ENCODE data around the gene FAM83D. TPM values are rescaled to one million over a fixed set of nuclear protein-coding genes. Genes with fewer than 3 reads are reported as not detected.

FAM83D gene
- total and polyA plus RNA-seq, 8 donors: 0.06 to 0.38 (median 0.22) TPM; not detected in 1

DNA sequence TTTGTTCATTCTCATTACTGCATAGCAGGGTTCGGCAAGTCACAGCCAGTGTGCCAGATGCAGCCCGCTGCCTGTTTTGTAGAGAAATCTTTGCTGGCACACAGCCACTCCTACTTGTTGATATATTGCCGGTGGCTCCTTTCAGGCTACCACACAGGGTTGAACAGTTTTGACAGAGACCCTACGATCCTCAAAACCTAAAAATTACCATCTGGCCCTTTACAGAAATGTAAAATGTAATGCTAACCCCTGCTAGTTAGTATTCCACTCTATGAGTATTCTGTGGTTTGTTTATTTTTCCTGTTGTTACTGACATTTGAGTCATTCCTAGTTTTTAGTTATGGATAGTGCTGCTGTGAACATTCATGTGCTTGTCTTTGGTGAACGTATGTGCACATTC, 47.4 kb downstream of the FAM83D start:
- WGBS, 2 donors: 26 to 57% methylated on average over 5 of the region's 5 CpGs
- H3K27ac ChIP-seq: no peak overlapping the region
- H3K27me3 ChIP-seq: no peaks in the 10 kb centered on the region
- FAIRE-seq (no peak), ATAC-seq (peak in 2 of 4 donors; percentile 54 to 75), DNase-seq (peak in 2 of 6 donors; percentile 15 to 29)
- H3K9me3 ChIP-seq: no peaks in the 10 kb centered on the region
- H3K4me3 ChIP-seq: no peak overlapping the region
- no peaks in the 10 kb centered on the region for H3K4me1 ChIP-seq
- H3K36me3 ChIP-seq: peaks cover 0 to 15% (median 4%) of the 10 kb centered on the region in 3 donors
- intact Hi-C loops (cut with DNase I): no loop called here
- TF ChIP-seq, protein P1, sequence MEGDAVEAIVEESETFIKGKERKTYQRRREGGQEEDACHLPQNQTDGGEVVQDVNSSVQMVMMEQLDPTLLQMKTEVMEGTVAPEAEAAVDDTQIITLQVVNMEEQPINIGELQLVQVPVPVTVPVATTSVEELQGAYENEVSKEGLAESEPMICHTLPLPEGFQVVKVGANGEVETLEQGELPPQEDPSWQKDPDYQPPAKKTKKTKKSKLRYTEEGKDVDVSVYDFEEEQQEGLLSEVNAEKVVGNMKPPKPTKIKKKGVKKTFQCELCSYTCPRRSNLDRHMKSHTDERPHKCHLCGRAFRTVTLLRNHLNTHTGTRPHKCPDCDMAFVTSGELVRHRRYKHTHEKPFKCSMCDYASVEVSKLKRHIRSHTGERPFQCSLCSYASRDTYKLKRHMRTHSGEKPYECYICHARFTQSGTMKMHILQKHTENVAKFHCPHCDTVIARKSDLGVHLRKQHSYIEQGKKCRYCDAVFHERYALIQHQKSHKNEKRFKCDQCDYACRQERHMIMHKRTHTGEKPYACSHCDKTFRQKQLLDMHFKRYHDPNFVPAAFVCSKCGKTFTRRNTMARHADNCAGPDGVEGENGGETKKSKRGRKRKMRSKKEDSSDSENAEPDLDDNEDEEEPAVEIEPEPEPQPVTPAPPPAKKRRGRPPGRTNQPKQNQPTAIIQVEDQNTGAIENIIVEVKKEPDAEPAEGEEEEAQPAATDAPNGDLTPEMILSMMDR (IDR thresholded peaks at IDR 0.05): no peak

DNA sequence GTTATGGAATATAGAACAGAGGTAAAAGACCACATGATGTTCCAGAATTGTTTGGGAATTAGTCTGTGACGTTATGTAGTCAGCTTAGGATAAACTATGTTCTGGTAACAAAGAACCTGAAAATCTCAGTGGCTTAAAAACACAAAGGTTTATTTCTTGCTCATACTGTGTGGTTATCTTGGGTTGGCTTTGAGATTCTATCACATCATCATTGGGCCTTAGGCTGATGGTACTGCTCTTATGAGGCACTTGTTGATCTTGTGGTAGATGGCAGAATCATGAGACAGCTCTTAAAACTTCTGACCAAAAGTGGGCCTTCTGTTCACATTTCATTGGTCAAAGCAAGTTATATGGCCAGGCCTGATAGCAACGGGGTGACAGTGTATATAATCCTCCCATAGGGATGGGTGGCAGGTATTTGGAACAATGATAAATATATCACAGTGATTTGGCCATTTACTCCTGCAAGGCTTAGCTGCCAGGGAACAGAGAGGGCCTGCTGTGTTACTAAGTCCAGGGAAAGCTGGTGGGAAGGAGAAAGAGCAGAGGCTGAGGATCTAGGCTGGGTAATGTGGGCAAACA, 49.4 kb downstream of the FAM83D start:
- Histone ChIP-seq H3K27ac (no peak overlapping the region), H3K4me3 (no peak overlapping the region), H3K27me3 (no peaks in the 10 kb centered on the region), H3K9me3 (no peaks in the 10 kb centered on the region), H3K4me1 (no peaks in the 10 kb centered on the region), H3K36me3 (no peaks in the 10 kb centered on the region)
- intact Hi-C loops (cut with DNase I): no loop called here
- TF ChIP-seq, protein P1 (IDR thresholded peaks at IDR 0.05): no peak
- ATAC-seq: no peak
- no peak for DNase-seq
- FAIRE-seq: no peak
- WGBS, 2 donors: 79 to 81% methylated on average over 2 of the region's 2 CpGs

DNA sequence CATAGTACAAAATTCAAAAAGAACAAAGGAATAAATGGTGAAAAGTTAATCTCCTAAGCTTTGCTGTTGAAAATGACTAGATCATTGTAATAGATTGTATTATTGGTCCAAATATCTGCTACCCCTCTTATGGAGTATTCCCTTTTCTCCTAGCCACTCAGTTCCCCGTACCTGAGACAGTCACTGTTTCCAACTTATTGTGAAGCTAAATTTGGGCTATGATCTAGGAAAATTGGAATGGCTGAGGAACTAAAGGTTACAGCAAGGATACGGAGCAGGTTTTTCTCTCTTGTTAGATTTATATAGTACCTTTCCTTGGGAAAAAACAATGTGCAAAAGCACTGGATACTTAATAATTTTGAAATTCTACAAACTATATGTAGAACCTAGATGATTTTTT, 53.2 kb downstream of the FAM83D start:
- ATAC-seq: no peak
- Histone ChIP-seq H3K36me3 (no peaks in the 10 kb centered on the region), H3K4me1 (no peaks in the 10 kb centered on the region), H3K27me3 (no peaks in the 10 kb centered on the region), H3K9me3 (no peaks in the 10 kb centered on the region), H3K27ac (no peak overlapping the region), H3K4me3 (no peak overlapping the region)
- intact Hi-C loops (cut with DNase I): no loop called here
- DNase-seq: no peak
- TF ChIP-seq, protein P1 (IDR thresholded peaks at IDR 0.05): no peak
- WGBS, 2 donors: 91 to 97% methylated on average over 2 of the region's 2 CpGs
- no peak for FAIRE-seq

DNA sequence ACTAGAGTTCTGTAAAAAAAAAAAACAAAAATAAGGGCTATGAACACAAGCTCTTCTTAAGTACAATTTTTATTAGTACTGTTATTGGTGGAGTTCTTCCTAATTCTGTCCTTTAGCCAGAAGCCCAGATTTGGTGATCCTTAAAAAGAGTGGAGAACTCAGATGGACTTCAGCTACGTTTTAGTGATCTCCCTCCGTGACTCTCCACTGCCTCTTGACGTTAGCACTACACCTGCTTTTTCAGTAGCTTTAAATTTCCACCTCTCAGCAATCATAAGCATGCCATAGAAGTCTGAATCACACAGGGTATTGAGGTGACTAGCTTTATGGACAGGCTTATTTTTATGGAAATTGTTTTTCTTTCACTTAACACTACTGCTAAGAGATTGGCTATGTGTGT, 53.6 kb downstream of the FAM83D start:
- WGBS, 2 donors: 91 to 94% methylated on average over 3 of the region's 3 CpGs

DNA sequence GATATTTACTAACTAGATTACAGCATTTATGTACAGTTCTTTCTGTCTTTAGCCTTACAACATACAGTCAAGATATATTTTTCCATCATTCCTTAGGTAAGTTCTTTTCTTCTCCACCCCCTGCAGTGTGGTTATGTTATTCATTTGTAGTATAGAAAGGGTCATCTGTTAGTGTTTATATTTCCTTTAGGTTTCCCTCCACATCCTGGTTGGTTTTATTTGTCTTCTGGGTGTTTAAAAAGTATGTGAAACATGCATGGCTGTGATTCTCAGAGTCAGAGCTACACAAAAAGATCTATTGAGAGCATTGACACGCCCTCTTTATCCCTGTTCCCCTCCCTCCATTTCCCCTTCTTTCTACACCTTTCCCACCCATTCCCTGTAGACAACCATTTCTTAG, 56.1 kb downstream of the FAM83D start:
- Histone ChIP-seq H3K36me3 (no peaks in the 10 kb centered on the region), H3K27ac (no peak overlapping the region), H3K27me3 (no peaks in the 10 kb centered on the region), H3K9me3 (no peaks in the 10 kb centered on the region), H3K4me1 (peaks cover 0 to 14% (median 4%) of the 10 kb centered on the region in 3 donors), H3K4me3 (no peak overlapping the region)
- no peak for DNase-seq
- WGBS, 2 donors: 89 to 93% methylated on average over 1 of the region's 1 CpG
- peak in 1 of 4 donors; percentile 15 for ATAC-seq
- intact Hi-C loops (cut with DNase I): no loop called here
- TF ChIP-seq, protein P1 (IDR thresholded peaks at IDR 0.05): no peak
- FAIRE-seq: no peak

More for the DNA sequence above, 53.6 kb downstream of the FAM83D start:
- ATAC-seq: no peak
- intact Hi-C loops (cut with DNase I): no loop called here
- Histone ChIP-seq H3K27ac (no peak overlapping the region), H3K27me3 (no peaks in the 10 kb centered on the region), H3K9me3 (no peaks in the 10 kb centered on the region), H3K36me3 (no peaks in the 10 kb centered on the region), H3K4me1 (no peaks in the 10 kb centered on the region), H3K4me3 (no peak overlapping the region)
- no peak for FAIRE-seq
- no peak for DNase-seq
- TF ChIP-seq, protein P1 (IDR thresholded peaks at IDR 0.05): no peak
